ENCODE measurements around the gene CHST8. TPM values are rescaled to one million over a fixed set of nuclear protein-coding genes. Genes with fewer than 3 reads are reported as not detected.

CHST8 gene
- total and polyA plus RNA-seq, 2 donors from 2014 or later = 0.28 TPM; not detected in 1

DNA sequence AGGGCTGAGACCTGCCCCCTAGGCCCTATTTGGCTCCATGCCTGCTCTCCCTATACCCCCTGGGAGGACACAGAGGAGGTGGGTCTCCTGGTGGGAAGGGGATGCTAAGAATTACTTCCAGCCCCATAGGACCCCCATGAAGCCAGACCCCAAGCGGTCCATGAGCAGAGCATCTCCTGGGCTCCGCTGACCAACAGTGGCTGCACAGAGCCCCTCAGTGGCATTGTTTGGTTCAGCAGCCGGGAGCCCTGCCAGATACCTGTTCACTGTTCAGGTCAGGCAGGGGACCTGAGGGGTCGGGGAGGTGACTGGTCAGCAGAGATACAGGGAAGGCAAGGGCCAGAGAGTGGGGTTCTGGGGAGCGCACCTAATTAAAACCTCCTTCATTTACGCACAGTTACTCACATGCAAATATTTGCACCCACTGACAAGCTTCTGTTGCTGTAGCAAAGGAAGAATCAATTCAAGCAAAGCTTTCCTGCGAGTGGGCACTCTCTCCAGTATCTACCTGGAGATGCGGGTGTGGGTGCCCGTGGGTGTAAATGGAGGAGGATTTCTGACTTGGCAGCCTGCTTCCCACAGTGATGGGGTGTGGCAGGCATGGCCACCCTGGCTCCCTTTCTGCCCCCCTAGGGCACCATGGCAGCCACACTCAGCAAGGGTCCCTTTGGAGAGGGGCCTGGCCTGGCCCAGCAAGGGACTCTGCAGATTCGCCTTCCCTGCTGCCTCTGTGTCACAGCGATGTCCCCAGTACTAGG lies 83.5 kb downstream of the CHST8 start:
- Histone ChIP-seq H3K9ac (ENCODE audit: low read length in 3 of 3) (no peak overlapping the region), H3K27me3 (ENCODE audit: control insufficient read depth, insufficient read depth, low read length) (no peaks in the 10 kb centered on the region), H3K9me3 (ENCODE audit: control insufficient read depth in 2 of 3, insufficient read depth in 1 of 3, low read length in 3 of 3) (peaks cover 0 to 5% (median 0%) of the 10 kb centered on the region in 3 donors), H3K27ac (ENCODE audit: low read depth in 2 of 2, low read length in 2 of 2) (no peak overlapping the region), H3K36me3 (ENCODE audit: control insufficient read depth in 2 of 3, insufficient read depth in 3 of 3, low read length in 3 of 3) (no peaks in the 10 kb centered on the region), H3K4me3 (ENCODE audit: low read length in 3 of 3) (no peak overlapping the region), H3K4me1 (ENCODE audit: control insufficient read depth in 2 of 3, insufficient read depth in 2 of 3, low read depth in 1 of 3, low read length in 3 of 3) (no peaks in the 10 kb centered on the region)
- no peak for FAIRE-seq
- TF ChIP-seq, protein P1, sequence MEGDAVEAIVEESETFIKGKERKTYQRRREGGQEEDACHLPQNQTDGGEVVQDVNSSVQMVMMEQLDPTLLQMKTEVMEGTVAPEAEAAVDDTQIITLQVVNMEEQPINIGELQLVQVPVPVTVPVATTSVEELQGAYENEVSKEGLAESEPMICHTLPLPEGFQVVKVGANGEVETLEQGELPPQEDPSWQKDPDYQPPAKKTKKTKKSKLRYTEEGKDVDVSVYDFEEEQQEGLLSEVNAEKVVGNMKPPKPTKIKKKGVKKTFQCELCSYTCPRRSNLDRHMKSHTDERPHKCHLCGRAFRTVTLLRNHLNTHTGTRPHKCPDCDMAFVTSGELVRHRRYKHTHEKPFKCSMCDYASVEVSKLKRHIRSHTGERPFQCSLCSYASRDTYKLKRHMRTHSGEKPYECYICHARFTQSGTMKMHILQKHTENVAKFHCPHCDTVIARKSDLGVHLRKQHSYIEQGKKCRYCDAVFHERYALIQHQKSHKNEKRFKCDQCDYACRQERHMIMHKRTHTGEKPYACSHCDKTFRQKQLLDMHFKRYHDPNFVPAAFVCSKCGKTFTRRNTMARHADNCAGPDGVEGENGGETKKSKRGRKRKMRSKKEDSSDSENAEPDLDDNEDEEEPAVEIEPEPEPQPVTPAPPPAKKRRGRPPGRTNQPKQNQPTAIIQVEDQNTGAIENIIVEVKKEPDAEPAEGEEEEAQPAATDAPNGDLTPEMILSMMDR (IDR thresholded peaks at IDR 0.05; ENCODE audit: borderline replicate concordance, extremely low read depth, insufficient read depth) = no peak
- peak in 1 of 5 donors; percentile 65 for DNase-seq
- intact Hi-C loops (cut with DNase I) = no loop called here

DNA sequence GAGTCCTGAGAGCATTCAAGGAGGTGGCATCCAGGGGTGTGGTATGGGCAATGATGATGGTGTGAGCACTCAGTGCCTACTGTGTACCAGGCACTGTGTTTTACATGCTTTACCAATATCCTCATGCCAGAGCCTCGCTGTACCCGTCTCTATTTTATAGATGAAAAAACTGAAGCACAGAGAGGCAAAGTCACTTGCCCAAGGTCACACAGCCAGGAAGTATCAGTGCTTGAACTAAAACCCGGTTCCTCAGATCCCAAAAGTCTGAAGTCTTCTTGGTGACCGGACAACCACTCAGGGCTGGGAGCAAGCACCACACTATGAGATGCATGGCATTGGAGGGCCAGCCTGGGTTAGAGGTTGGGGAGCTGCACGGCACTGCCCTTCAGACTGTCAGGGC lies 84.1 kb downstream of the CHST8 start:
- Histone ChIP-seq H3K9ac (ENCODE audit: low read length in 3 of 3) (no peak overlapping the region), H3K27me3 (ENCODE audit: control insufficient read depth, insufficient read depth, low read length) (no peaks in the 10 kb centered on the region), H3K4me1 (ENCODE audit: control insufficient read depth in 2 of 3, insufficient read depth in 2 of 3, low read depth in 1 of 3, low read length in 3 of 3) (no peaks in the 10 kb centered on the region), H3K36me3 (ENCODE audit: control insufficient read depth in 2 of 3, insufficient read depth in 3 of 3, low read length in 3 of 3) (no peaks in the 10 kb centered on the region), H3K27ac (ENCODE audit: low read depth in 2 of 2, low read length in 2 of 2) (no peak overlapping the region), H3K4me3 (ENCODE audit: low read length in 3 of 3) (no peak overlapping the region), H3K9me3 (ENCODE audit: control insufficient read depth in 2 of 3, insufficient read depth in 1 of 3, low read length in 3 of 3) (peaks cover 0 to 5% (median 0%) of the 10 kb centered on the region in 3 donors)
- DNase-seq (no peak), FAIRE-seq (no peak)
- TF ChIP-seq, protein P1 (IDR thresholded peaks at IDR 0.05; ENCODE audit: borderline replicate concordance, extremely low read depth, insufficient read depth) = no peak
- intact Hi-C loops (cut with DNase I) = no loop called here

DNA sequence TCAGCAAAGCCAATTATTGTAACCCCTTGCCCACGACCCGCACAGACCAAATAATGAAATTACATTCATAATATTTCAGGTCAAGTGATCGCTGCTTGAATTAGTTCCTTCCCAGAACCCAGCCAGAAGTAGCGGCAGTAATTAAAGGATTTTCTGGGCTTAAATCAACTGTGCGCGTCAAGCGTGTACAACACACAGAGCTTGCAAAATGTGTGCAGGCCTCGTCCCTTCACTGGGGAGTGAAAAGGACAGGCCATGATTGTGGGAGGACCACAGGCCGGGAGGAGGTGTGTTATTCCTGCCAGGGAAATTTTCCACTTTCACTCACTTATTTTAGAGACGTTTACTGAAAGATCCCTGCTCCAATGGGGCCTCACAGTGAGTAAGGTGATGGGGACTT lies 84.9 kb downstream of the CHST8 start:
- Histone ChIP-seq H3K4me1 (ENCODE audit: control insufficient read depth in 2 of 3, insufficient read depth in 2 of 3, low read depth in 1 of 3, low read length in 3 of 3) (no peaks in the 10 kb centered on the region), H3K27ac (ENCODE audit: low read depth in 2 of 2, low read length in 2 of 2) (no peak overlapping the region), H3K36me3 (ENCODE audit: control insufficient read depth in 2 of 3, insufficient read depth in 3 of 3, low read length in 3 of 3) (no peaks in the 10 kb centered on the region), H3K9ac (ENCODE audit: low read length in 3 of 3) (no peak overlapping the region), H3K9me3 (ENCODE audit: control insufficient read depth in 2 of 3, insufficient read depth in 1 of 3, low read length in 3 of 3) (peaks cover 0 to 5% (median 0%) of the 10 kb centered on the region in 3 donors), H3K4me3 (ENCODE audit: low read length in 3 of 3) (no peak overlapping the region), H3K27me3 (ENCODE audit: control insufficient read depth, insufficient read depth, low read length) (no peaks in the 10 kb centered on the region)
- peak in 1 of 5 donors; percentile 1 for DNase-seq
- no peak for FAIRE-seq
- intact Hi-C loops (cut with DNase I) = no loop called here
- TF ChIP-seq, protein P1 (IDR thresholded peaks at IDR 0.05; ENCODE audit: borderline replicate concordance, extremely low read depth, insufficient read depth) = no peak
